ENCODE measurements around the gene NR1H4.

- TF ChIP-seq CTCF (IDR thresholded peaks at IDR 0.05; ENCODE audit: control extremely low read depth in 1 of 3, insufficient read depth in 1 of 3, low read depth in 1 of 3, low read length in 3 of 3): no peak
- TF ChIP-seq, protein P1, sequence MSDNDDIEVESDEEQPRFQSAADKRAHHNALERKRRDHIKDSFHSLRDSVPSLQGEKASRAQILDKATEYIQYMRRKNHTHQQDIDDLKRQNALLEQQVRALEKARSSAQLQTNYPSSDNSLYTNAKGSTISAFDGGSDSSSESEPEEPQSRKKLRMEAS (IDR thresholded peaks at IDR 0.05): no peak
These were observed 98.5 kb downstream of the NR1H4 start for GRCh38 chr12:100572184-100572583.

All from H1 (cell line).